Breast epithelium (tissue), 4 donors: ENCODE measurements around the gene RFX3. TPM values are rescaled to one million over a fixed set of nuclear protein-coding genes. Genes with fewer than 3 reads are reported as not detected.

Experiments used
- DNase-seq, 2 donors: peaks; one replicate each; pipeline ENCODE4 v3.0.0-alpha.2; 2019; ENCODE audit warnings: low spot score in 2 of 2
- H3K27ac ChIP-seq, 2 donors: fragments of 200-600 bp; sonication (generic) in 1 of 2; one replicate each; pipeline ENCODE4 v1.5.1; 2016 to 2019; ENCODE audit warnings: mild to moderate bottlenecking in 1 of 2
- H3K27me3 ChIP-seq, 2 donors: fragments of 200-600 bp; sonication (generic) in 1 of 2; one replicate each; pipeline versions ENCODE4 v1.5.1 to v1.6.0; 2017 to 2019; ENCODE audit warnings: control low read depth in 1 of 2, mild to moderate bottlenecking in 1 of 2
- H3K36me3 ChIP-seq: fragments of 200-600 bp; one replicate; pipeline ENCODE4 v1.5.1; 2019
- H3K4me1 ChIP-seq, 2 donors: fragments of 200-600 bp; sonication (generic); one replicate each; pipeline ENCODE4 v1.5.1; 2016 to 2019; ENCODE audit warnings: control low read depth in 1 of 2
- H3K4me3 ChIP-seq, 3 donors: fragments of 200-600 bp; sonication (generic); 1 replicate in 2 of 3; 2 replicates in 1 of 3; pipeline ENCODE4 v1.5.1; 2016 to 2019; ENCODE audit warnings: mild to moderate bottlenecking in 3 of 3, moderate library complexity in 2 of 3
- H3K9me3 ChIP-seq, 2 donors: fragments of 200-600 bp; sonication (generic) in 1 of 2; one replicate each; pipeline ENCODE4 v1.5.1; 2016 to 2019; ENCODE audit warnings: control low read depth in 1 of 2
- CTCF ChIP-seq, 3 donors: fragments of 450-650 bp; IDR thresholded peaks; one replicate each; pipeline ENCODE4 v1.5.1; 2016 to 2017; ENCODE audit warnings: antibody characterized with exemption in 3 of 3, mild to moderate bottlenecking in 3 of 3, moderate library complexity in 3 of 3
- POLR2A ChIP-seq: fragments of 450-650 bp; IDR thresholded peaks from one replicate; pipeline ENCODE4 v1.6.1; 2016; ENCODE audit warnings: antibody characterized with exemption, mild to moderate bottlenecking, moderate library complexity
- POLR2AphosphoS5 ChIP-seq, 3 donors: sonication (generic); formaldehyde crosslinking; IDR thresholded peaks; one replicate each; pipeline ENCODE4 v1.6.1; 2017; ENCODE audit warnings: antibody characterized with exemption in 3 of 3
- intact Hi-C: fragments of 100-400 bp; cut with DNase I; formaldehyde crosslinking; loops from one replicate; pipeline ENCODE4 v1.15.1; 2023; ENCODE audit warnings: low total_unique reads
- total RNA-seq, 3 donors: library from RNA; depleted of rRNA; stranded (reverse); fragments of >200 nt; gene quantifications; one replicate each; pipeline ENCODE4 v1.1.0, GENCODE V29; 2016

The RFX3 gene
- total RNA-seq, 3 donors from 2014 or later, result 9.3 to 18.0 (median 13.8) TPM

DNA sequence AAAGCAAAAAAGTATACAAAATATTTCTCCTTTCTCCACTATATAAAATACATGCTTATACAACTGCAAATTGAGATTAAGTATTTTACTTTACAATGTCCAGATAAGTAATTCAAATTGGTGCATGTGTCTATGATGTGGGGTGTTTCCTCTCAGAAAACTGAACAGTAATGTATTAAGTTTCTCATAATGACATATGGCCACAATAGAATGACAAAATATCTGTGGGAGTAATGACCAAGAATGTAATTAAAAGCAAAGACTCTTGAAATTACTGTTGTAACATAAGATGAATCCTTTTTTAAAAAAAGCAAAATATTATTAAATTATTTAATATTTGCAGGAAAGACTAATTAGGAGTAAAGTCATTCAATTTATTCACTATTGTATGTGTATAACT is 155.1 kb downstream of the RFX3 start:
- TF ChIP-seq CTCF (IDR thresholded peaks at IDR 0.05) (no peak), POLR2AphosphoS5 (IDR thresholded peaks at IDR 0.05) (no peak), POLR2A (no peak)
- no peaks in the 10 kb centered on the region for H3K36me3 ChIP-seq
- DNase-seq, result no peak
- intact Hi-C loops, result no loop called here
- no peak overlapping the region for H3K4me3 ChIP-seq
- H3K9me3 ChIP-seq, result no peaks in the 10 kb centered on the region
- H3K27me3 ChIP-seq, result no peaks in the 10 kb centered on the region
- H3K4me1 ChIP-seq, result no peaks in the 10 kb centered on the region
- no peak overlapping the region for H3K27ac ChIP-seq

DNA sequence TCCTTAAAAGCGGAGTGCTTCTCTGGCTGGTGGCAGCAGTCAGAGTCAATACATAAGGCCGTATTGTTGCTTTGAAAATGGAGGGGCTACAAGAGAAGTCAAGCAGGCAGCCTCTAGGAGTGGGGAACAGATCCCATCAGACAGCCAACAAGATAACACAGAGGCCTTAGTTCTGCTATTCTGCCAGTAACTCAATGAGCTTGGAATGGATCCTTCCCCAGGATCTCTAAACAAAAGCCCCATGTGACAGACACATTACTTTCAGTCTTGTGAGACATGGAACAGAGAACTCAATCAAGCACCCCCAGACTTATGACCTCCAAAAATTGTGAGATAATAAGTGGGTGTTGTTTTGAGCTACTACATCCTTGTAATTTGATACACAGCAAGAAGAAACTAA is 158.6 kb downstream of the RFX3 start:
- intact Hi-C loops, result no loop called here
- no peak for TF ChIP-seq POLR2AphosphoS5 (IDR thresholded peaks at IDR 0.05)
- no peak for TF ChIP-seq POLR2A
- no peak for TF ChIP-seq CTCF (IDR thresholded peaks at IDR 0.05)
- H3K9me3 ChIP-seq, result no peaks in the 10 kb centered on the region
- no peaks in the 10 kb centered on the region for H3K4me1 ChIP-seq
- H3K27ac ChIP-seq, result no peak overlapping the region
- no peak overlapping the region for H3K4me3 ChIP-seq
- H3K27me3 ChIP-seq, result no peaks in the 10 kb centered on the region
- no peaks in the 10 kb centered on the region for H3K36me3 ChIP-seq
- DNase-seq, result no peak

DNA sequence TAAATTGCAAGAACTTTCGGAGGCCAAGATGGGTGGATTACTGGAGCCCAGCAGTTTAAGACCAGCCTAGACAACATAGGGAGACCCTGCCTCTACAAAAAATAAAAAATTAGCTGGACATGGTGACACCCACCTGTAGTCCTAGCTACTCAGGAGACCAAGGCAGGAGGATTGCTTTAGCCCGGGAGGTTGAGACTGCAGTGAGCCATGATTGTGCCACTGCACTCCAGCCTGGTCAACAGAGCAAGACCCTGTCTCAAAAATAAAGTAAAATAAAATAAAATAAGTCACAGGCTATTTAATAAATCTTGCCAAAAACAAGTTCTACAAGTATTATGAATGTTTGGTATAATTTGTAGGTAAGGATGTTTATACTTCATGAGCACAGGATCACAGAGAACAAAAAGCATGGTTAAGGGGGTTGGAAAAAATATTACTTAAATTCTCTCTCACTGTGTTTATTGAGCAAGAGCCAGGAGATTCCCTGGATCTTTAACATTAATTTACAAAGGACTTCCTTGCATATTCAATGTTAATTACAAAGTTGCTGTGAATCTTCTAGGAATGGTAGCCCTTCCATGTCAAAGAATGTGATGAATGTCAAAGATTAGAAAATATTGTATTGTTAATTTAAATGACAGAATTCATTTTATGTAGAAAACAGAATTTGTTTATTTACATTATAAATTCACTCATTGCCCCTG is 164.0 kb downstream of the RFX3 start:
- Histone ChIP-seq H3K9me3 (no peaks in the 10 kb centered on the region), H3K4me3 (no peak overlapping the region), H3K4me1 (no peaks in the 10 kb centered on the region), H3K36me3 (no peaks in the 10 kb centered on the region), H3K27ac (no peak overlapping the region), H3K27me3 (no peaks in the 10 kb centered on the region)
- intact Hi-C loops, result no loop called here
- no peak for DNase-seq
- no peak for TF ChIP-seq CTCF (IDR thresholded peaks at IDR 0.05)
- no peak for TF ChIP-seq POLR2A
- no peak for TF ChIP-seq POLR2AphosphoS5 (IDR thresholded peaks at IDR 0.05)

DNA sequence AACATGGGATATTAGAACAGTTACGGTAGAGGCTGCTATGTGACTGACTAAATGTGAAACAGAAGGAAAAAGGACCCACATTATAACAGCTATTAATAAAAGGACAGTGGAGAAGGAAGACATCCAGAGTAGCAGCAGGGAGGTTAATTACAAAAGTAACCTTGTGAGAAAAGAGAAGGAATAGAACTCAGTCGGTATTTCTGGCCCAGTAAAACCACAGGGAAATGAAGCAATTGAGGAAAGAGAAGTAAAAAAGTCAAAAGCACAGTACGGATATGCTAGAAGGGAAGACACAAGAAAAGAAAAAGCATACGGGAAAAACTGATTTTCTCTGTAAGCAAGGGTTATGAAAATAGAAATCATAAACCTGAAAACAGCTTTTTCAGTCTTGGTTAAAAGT is 164.7 kb downstream of the RFX3 start:
- no peak for DNase-seq
- intact Hi-C loops, result no loop called here
- H3K9me3 ChIP-seq, result no peaks in the 10 kb centered on the region
- H3K4me1 ChIP-seq, result no peaks in the 10 kb centered on the region
- no peaks in the 10 kb centered on the region for H3K36me3 ChIP-seq
- no peak for TF ChIP-seq POLR2A
- TF ChIP-seq POLR2AphosphoS5 (IDR thresholded peaks at IDR 0.05), result no peak
- TF ChIP-seq CTCF (IDR thresholded peaks at IDR 0.05), result no peak
- no peaks in the 10 kb centered on the region for H3K27me3 ChIP-seq
- no peak overlapping the region for H3K4me3 ChIP-seq
- no peak overlapping the region for H3K27ac ChIP-seq

- TF ChIP-seq POLR2AphosphoS5 (IDR thresholded peaks at IDR 0.05), result no peak
- no peak for TF ChIP-seq CTCF (IDR thresholded peaks at IDR 0.05)
- TF ChIP-seq POLR2A, result no peak
- Histone ChIP-seq H3K4me3 (no peak overlapping the region), H3K9me3 (no peaks in the 10 kb centered on the region), H3K4me1 (no peaks in the 10 kb centered on the region), H3K27ac (no peak overlapping the region), H3K27me3 (no peaks in the 10 kb centered on the region), H3K36me3 (no peaks in the 10 kb centered on the region)
- DNase-seq, result no peak
- intact Hi-C loops, result no loop called here
Measured at GRCh38 chr9:3360245-3360644, 165.6 kb downstream of the RFX3 start.
